PFSK-1 (cell line): Measurements from ENCODE around the gene SPHK2. TPM values are rescaled to one million over a fixed set of nuclear protein-coding genes. Genes with fewer than 3 reads are reported as not detected.

Experiments used
- FOXP2 ChIP-seq: optimal IDR thresholded peaks from 2 replicates; pipeline ENCODE3; 2011; ENCODE audit warnings: borderline replicate concordance, control low read depth, inconsistent platforms; ENCODE audit not compliant: insufficient read depth; ENCODE audit errors: extremely low read length, extremely low read depth
- POLR2AphosphoS5 ChIP-seq: IDR thresholded peaks from 2 replicates; pipeline ENCODE4 v1.6.1; 2012; ENCODE audit warnings: low read depth, mild to moderate bottlenecking, control low read depth, low read length, moderate library complexity
- SIN3A ChIP-seq: IDR thresholded peaks from 2 replicates; pipeline ENCODE4 v1.6.1; 2012; ENCODE audit warnings: mild to moderate bottlenecking, low read length, moderate library complexity, borderline replicate concordance; ENCODE audit not compliant: insufficient read depth
- TAF1 ChIP-seq: IDR thresholded peaks from 2 replicates; pipeline ENCODE4 v1.6.1; 2012; ENCODE audit warnings: low read length, control low read depth, borderline replicate concordance; ENCODE audit not compliant: insufficient read depth
- polyA plus RNA-seq: library from polyadenylated mRNA; unstranded; fragments of >200 nt; gene quantifications from one replicate; pipeline ENCODE4 v1.2.1, GENCODE V29; 2012; ENCODE audit warnings: low read depth, missing spikeins; ENCODE audit not compliant: insufficient read length
- TF ChIP-seq, protein P1 (sequence below), 2 experiments: IDR thresholded peaks; 2 replicates each; pipeline versions ENCODE4 v1.6.1 to v1.8.0; 2011 to 2012; ENCODE audit warnings: low read depth in 2 of 2, low read length in 2 of 2, control low read depth in 1 of 2, inconsistent platforms in 1 of 2, mild to moderate bottlenecking in 1 of 2, moderate library complexity in 1 of 2; ENCODE audit not compliant: insufficient read depth in 1 of 2

SPHK2 gene, protein sequence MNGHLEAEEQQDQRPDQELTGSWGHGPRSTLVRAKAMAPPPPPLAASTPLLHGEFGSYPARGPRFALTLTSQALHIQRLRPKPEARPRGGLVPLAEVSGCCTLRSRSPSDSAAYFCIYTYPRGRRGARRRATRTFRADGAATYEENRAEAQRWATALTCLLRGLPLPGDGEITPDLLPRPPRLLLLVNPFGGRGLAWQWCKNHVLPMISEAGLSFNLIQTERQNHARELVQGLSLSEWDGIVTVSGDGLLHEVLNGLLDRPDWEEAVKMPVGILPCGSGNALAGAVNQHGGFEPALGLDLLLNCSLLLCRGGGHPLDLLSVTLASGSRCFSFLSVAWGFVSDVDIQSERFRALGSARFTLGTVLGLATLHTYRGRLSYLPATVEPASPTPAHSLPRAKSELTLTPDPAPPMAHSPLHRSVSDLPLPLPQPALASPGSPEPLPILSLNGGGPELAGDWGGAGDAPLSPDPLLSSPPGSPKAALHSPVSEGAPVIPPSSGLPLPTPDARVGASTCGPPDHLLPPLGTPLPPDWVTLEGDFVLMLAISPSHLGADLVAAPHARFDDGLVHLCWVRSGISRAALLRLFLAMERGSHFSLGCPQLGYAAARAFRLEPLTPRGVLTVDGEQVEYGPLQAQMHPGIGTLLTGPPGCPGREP
- polyA plus RNA-seq, result 34.1 TPM

DNA sequence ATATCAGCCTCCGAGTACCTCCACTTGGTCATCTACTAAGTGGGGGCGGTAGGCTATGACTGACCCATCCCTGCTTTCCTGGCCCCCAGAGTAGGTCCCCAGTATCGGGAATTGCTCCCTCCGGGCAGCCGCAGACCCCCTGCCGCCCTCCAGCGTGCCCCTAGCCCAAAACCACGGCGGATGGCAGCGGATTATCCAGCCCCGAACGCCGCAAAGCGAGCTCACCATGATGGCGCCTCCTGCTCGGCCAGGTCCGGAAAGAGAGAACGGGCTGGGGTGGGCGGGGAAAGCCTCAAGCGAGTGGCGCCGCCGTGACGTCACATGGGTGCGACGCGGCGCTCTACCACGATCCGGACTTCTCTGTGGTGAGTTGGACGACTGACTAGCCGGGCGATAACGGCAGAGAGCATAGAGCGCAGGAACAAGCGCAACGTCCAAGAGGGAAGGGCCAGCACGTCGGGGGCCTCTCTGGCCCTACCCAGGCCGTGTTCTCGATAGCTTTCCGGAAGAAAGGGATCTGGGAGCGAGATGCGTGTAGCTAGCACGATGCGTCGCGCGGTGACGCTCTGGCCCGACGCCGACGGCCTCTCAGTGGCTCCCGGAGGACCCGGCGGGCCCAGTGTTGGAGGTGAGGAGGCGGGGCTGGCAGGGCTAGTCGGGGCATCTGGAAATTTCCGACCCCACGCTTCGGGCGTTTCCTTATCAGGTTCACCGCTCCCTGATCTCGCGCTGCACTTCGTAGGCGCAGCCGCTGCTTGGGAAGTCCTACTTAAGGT, at the start of gene SPHK2, which contains the start of gene RPL18:
SPHK2 (plus strand) TSS at position 591 of the 776 bp plus-strand sequence. CDS start 1,009 bp downstream, outside the sequence.
RPL18 (minus strand) TSS at position 263 of the 776 bp plus-strand sequence; CDS start at position 228, 35 bp downstream.
- TF ChIP-seq, protein P1, sequence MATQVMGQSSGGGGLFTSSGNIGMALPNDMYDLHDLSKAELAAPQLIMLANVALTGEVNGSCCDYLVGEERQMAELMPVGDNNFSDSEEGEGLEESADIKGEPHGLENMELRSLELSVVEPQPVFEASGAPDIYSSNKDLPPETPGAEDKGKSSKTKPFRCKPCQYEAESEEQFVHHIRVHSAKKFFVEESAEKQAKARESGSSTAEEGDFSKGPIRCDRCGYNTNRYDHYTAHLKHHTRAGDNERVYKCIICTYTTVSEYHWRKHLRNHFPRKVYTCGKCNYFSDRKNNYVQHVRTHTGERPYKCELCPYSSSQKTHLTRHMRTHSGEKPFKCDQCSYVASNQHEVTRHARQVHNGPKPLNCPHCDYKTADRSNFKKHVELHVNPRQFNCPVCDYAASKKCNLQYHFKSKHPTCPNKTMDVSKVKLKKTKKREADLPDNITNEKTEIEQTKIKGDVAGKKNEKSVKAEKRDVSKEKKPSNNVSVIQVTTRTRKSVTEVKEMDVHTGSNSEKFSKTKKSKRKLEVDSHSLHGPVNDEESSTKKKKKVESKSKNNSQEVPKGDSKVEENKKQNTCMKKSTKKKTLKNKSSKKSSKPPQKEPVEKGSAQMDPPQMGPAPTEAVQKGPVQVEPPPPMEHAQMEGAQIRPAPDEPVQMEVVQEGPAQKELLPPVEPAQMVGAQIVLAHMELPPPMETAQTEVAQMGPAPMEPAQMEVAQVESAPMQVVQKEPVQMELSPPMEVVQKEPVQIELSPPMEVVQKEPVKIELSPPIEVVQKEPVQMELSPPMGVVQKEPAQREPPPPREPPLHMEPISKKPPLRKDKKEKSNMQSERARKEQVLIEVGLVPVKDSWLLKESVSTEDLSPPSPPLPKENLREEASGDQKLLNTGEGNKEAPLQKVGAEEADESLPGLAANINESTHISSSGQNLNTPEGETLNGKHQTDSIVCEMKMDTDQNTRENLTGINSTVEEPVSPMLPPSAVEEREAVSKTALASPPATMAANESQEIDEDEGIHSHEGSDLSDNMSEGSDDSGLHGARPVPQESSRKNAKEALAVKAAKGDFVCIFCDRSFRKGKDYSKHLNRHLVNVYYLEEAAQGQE (IDR thresholded peaks at IDR 0.05; ENCODE audit: insufficient read depth in 1 of 2, low read depth in 2 of 2, low read length in 2 of 2), result peak in 1 of 2 experiments; percentile 78; a peak in 2 of 4 replicates
- TF ChIP-seq FOXP2 (no peak), SIN3A (peak; percentile 86; the same call in 1 of the 2 replicates), TAF1 (peak; percentile 96), POLR2AphosphoS5 (peak; percentile 96)

DNA sequence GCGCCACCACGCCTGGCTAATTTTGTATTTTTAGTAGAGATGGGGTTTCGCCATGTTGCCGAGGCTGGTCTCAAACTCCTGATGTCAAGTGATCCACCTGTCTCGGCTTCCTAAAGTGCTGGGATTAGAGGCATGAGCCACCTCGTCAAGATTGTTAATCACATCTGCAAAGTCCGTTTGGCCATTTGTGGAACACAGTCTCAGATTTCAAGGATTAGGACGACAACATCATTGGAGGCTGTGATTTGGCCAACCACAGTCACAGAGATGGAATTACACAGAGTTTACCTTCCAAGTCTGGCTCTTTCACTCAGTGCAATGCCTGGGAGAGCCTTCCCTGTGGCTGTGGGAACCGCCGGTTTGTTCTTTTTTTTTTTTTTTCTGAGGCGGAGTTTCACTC, 49.5 kb upstream of the SPHK2 start:
- TF ChIP-seq POLR2AphosphoS5, result no peak
- no peak for TF ChIP-seq FOXP2
- TF ChIP-seq, protein P1 (IDR thresholded peaks at IDR 0.05; ENCODE audit: insufficient read depth in 1 of 2, low read depth in 2 of 2, low read length in 2 of 2), result no peak
- TF ChIP-seq SIN3A, result no peak
- no peak for TF ChIP-seq TAF1

DNA sequence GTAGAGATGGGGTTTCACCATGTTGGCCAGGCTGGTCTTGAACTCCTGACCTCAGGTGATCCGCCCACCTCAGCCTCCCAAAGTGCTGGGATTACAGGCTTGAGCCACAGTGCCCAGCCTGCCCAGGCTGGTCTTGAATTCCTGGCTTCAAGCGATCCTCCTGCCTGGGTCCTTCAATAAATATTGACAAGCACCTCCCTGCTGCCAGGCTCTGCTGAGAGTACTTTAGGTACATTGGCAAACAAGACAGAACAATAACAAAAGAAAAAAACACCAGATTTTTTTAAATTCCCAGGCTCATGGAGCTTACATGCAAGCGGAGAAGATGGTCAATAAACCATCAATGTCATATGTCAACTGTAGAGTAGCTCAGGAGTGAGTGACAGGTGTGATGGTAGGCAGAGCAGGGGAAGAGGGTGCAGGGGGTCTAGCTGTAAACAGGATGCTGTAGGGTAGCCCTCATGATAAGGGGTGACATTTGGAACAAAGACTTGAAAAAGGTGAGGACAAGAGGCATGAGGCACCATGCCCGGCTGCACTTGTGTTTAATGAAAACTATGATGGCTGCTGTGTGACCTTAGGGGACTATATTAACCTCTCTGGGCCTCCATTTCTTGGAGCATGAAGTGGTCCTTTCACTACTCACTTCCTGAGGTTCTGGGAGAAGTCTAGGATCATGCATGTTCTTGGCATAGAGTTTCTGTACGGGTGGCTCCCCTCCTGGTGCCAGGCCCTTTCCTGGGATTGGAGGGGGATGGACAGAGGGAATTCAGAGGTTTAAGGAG, 47.7 kb upstream of the SPHK2 start:
- no peak for TF ChIP-seq POLR2AphosphoS5
- no peak for TF ChIP-seq TAF1
- no peak for TF ChIP-seq FOXP2
- TF ChIP-seq SIN3A, result no peak
- TF ChIP-seq, protein P1 (IDR thresholded peaks at IDR 0.05; ENCODE audit: insufficient read depth in 1 of 2, low read depth in 2 of 2, low read length in 2 of 2), result no peak

DNA sequence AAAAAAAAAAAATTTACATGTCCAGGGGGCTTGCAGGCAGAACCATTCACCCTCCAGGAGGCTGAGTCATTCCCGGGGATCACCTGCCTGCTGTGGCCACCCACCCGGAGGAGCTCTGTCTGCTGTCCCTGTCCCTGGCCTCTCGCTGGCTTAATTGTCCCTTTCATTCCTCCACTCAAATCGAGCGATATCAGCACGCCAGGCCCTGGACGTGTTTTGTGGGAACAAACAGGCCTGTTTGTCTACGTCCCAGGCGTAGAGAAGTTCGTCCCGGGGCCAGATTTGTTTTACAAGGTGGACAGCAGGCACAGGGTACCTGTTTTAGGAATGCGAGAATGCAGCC, 46.2 kb upstream of the SPHK2 start:
- TF ChIP-seq SIN3A, result no peak
- TF ChIP-seq, protein P1 (IDR thresholded peaks at IDR 0.05; ENCODE audit: insufficient read depth in 1 of 2, low read depth in 2 of 2, low read length in 2 of 2), result no peak
- TF ChIP-seq FOXP2, result no peak
- no peak for TF ChIP-seq TAF1
- no peak for TF ChIP-seq POLR2AphosphoS5
